K562 (cell line): Measurements from ENCODE around the gene FAM120C.

Experiments used
- ADNP ChIP-seq: fragments of 200-800 bp; sonication (Bioruptor generic); IDR thresholded peaks from 2 replicates; pipeline ENCODE4 v1.6.1; 2016; ENCODE audit warnings: missing genetic modification characterization, missing compliant biosample characterization
- HCFC1 ChIP-seq: IDR thresholded peaks from 2 replicates; pipeline ENCODE4 v1.6.1; 2012; ENCODE audit warnings: low read depth, low read length, improper control_type of control experiment
- ILF3 ChIP-seq: fragments of 450-650 bp; IDR thresholded peaks from 2 replicates; pipeline ENCODE4 v1.6.1; 2018; ENCODE audit warnings: antibody characterized with exemption, mild to moderate bottlenecking, moderate library complexity, borderline replicate concordance
- POLR2A ChIP-seq: fragments of 450-650 bp; conservative IDR thresholded peaks from 2 replicates; pipeline ENCODE4 v1.6.1; 2016
- RAD51 ChIP-seq: fragments of 450-650 bp; IDR thresholded peaks from 2 replicates; pipeline ENCODE4 v1.7.1; 2016; ENCODE audit warnings: low read depth, mild to moderate bottlenecking, borderline replicate concordance
- SPI1 ChIP-seq: IDR thresholded peaks from 2 replicates; pipeline ENCODE4 v1.6.1; 2011; ENCODE audit warnings: low read depth, low read length, control low read depth, borderline replicate concordance
- TCF7 ChIP-seq: sonication (generic); IDR thresholded peaks from 2 replicates; pipeline ENCODE4 v1.6.1; 2016; ENCODE audit warnings: antibody characterized with exemption, borderline replicate concordance
- ZNF696 ChIP-seq: fragments of 250-450 bp; sonication (Bioruptor Pico); conservative IDR thresholded peaks from 2 replicates; pipeline ENCODE4 v1.4.0; 2020; ENCODE audit warnings: mild to moderate bottlenecking, moderate library complexity
- TF ChIP-seq, protein P1 (sequence below): fragments of 450-650 bp; formaldehyde crosslinking; IDR thresholded peaks from 2 replicates; pipeline ENCODE4 v1.4.0; 2020; ENCODE audit warnings: mild to moderate bottlenecking
- TF ChIP-seq, protein P2 (sequence below): fragments of 450-650 bp; IDR thresholded peaks from 2 replicates; pipeline ENCODE4 v1.6.1; 2016; ENCODE audit warnings: missing biosample characterization, missing genetic modification characterization

DNA sequence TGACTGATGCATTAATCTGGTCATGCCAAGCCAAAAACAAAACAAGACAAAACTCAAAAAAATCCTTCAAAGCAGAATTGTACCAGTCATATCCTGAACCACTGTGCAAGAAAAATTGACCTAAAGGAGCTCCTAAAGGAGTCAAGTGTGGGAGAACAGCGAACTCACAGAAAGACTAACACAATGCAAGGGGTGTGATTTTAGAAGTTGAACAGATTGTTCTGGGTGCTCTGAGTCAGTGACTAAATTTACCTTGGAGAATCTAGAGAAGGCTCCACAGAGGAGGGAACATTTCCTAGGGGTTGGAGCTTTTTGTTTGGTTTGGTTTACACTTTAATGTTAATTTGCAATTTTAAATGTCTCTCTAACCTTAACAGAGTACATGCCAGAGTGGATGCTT, 89.9 kb downstream of the FAM120C start:
- TF ChIP-seq, protein P1, sequence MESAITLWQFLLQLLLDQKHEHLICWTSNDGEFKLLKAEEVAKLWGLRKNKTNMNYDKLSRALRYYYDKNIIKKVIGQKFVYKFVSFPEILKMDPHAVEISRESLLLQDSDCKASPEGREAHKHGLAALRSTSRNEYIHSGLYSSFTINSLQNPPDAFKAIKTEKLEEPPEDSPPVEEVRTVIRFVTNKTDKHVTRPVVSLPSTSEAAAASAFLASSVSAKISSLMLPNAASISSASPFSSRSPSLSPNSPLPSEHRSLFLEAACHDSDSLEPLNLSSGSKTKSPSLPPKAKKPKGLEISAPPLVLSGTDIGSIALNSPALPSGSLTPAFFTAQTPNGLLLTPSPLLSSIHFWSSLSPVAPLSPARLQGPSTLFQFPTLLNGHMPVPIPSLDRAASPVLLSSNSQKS (CRISPR knock-in tag): no peak
- TF ChIP-seq POLR2A: no peak
- no peak for TF ChIP-seq HCFC1
- TF ChIP-seq, protein P2, sequence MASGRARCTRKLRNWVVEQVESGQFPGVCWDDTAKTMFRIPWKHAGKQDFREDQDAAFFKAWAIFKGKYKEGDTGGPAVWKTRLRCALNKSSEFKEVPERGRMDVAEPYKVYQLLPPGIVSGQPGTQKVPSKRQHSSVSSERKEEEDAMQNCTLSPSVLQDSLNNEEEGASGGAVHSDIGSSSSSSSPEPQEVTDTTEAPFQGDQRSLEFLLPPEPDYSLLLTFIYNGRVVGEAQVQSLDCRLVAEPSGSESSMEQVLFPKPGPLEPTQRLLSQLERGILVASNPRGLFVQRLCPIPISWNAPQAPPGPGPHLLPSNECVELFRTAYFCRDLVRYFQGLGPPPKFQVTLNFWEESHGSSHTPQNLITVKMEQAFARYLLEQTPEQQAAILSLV (tag): no peak
- TF ChIP-seq ZNF696 (CRISPR knock-in tag): no peak
- TF ChIP-seq ADNP (tag): no peak
- no peak for TF ChIP-seq ILF3
- TF ChIP-seq SPI1: no peak
- no peak for TF ChIP-seq TCF7
- no peak for TF ChIP-seq RAD51
